ENCODE results near the gene MYO18B. TPM values are rescaled to one million over a fixed set of nuclear protein-coding genes. Genes with fewer than 3 reads are reported as not detected.

Gene MYO18B
- total and polyA plus RNA-seq, 2 donors (not counting 3 experiments of a cell fraction or from before 2014, with no cell fraction given) = 0.01 TPM; not detected in 1

DNA sequence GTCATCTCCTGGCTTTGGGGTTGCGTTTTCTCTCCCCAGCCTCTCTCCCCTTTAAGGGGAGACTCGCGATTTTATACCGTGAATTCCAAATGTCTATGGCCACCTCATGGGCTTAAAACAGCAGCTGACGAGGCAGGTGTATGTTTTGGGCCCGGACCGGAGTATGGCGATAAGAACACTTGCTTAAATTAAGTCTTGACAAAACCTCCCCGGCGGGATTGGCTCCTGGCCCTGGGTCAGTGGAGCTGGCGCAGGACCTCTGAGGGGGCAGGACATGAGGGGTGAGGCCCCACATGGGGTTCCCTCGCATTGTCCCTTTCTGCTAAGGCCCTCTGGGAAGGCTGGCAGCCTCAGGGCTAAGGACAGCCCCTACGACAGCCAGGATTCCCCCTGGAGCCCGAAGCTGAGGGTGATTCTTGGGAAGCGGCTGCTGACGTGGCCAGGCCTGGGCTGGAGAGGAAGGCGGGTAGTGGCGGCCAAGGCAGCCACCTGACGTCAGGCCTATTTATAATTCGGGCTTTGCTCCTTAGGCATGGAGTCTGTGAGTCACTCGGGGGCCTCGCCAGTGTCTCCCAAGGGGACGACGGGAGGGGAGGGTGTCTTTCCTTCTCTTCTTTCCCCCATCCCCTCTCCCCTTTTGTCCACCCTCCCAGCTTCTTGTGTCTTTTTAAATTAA, 12.7 kb downstream of the MYO18B start:
- Histone ChIP-seq H3K27ac (ENCODE audit: insufficient read depth, low read depth, low read length) (peak overlapping the region; percentile 37), H3K4me1 (ENCODE audit: control insufficient read depth, extremely low read depth, insufficient read depth, low read length) (peaks cover 3% of the 10 kb centered on the region), H2AFZ (ENCODE audit: low read depth, low read length) (no peak overlapping the region), H3K4me2 (ENCODE audit: insufficient read depth, low read length) (no peak overlapping the region), H3K79me2 (ENCODE audit: control insufficient read depth, insufficient read depth, low read length) (no peaks in the 10 kb centered on the region), H3K9me1 (replicated peaks; ENCODE audit: control insufficient read depth, extremely low read depth, insufficient read depth, low read length) (no peaks in the 10 kb centered on the region), H3K27me3 (ENCODE audit: control insufficient read depth in 2 of 2, insufficient read depth in 2 of 2, low read length in 2 of 2) (no peaks in the 10 kb centered on the region), H3K4me3 (replicated peaks in 1 of 3; ENCODE audit: insufficient read depth in 1 of 3, low read depth in 1 of 3, low read length in 3 of 3) (no peak overlapping the region), H3K9me3 (replicated peaks; ENCODE audit: control insufficient read depth, insufficient read depth, low read length) (no peaks in the 10 kb centered on the region), H4K20me1 (replicated peaks; ENCODE audit: control insufficient read depth, extremely low read depth, insufficient read depth, low read length) (no peaks in the 10 kb centered on the region), H3K9ac (replicated peaks; ENCODE audit: extremely low read depth, insufficient read depth, low read length) (peak overlapping the region; percentile 16), H3K36me3 (ENCODE audit: control insufficient read depth in 2 of 2, extremely low read depth in 1 of 2, insufficient read depth in 2 of 2, low read length in 2 of 2) (no peaks in the 10 kb centered on the region)
- DNase-seq (ENCODE audit: low read depth, low spot score) (peak; percentile 48), FAIRE-seq (no peak)
- dilution Hi-C loops (cut with MboI; ENCODE audit: extremely low pct_ligation_motif_present, low sequenced_read_pairs) = no loop called here
- ChIA-PET CTCF (no interaction called here), POLR2A (no interaction called here)
- TF ChIP-seq GATA2 (IDR thresholded peaks at IDR 0.05; ENCODE audit: insufficient read depth, insufficient read length, low read depth, low read length) = no peak
- TF ChIP-seq, protein P1, sequence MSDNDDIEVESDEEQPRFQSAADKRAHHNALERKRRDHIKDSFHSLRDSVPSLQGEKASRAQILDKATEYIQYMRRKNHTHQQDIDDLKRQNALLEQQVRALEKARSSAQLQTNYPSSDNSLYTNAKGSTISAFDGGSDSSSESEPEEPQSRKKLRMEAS (IDR thresholded peaks at IDR 0.05; ENCODE audit: insufficient read depth, insufficient read length) = no peak
- TF ChIP-seq FOS (IDR thresholded peaks at IDR 0.05; ENCODE audit: borderline replicate concordance, insufficient read depth, low read length) = no peak
- TF ChIP-seq POLR2AphosphoS5 (IDR thresholded peaks at IDR 0.05; ENCODE audit: insufficient read depth, low read depth, low read length) = no peak
- TF ChIP-seq EZH2 (IDR thresholded peaks at IDR 0.05; ENCODE audit: borderline replicate concordance, low read depth, low read length, severe bottlenecking) = no peak
- no peak for TF ChIP-seq POLR2A (IDR thresholded peaks at IDR 0.05; ENCODE audit: low read depth, low read length)
- TF ChIP-seq, protein P2, sequence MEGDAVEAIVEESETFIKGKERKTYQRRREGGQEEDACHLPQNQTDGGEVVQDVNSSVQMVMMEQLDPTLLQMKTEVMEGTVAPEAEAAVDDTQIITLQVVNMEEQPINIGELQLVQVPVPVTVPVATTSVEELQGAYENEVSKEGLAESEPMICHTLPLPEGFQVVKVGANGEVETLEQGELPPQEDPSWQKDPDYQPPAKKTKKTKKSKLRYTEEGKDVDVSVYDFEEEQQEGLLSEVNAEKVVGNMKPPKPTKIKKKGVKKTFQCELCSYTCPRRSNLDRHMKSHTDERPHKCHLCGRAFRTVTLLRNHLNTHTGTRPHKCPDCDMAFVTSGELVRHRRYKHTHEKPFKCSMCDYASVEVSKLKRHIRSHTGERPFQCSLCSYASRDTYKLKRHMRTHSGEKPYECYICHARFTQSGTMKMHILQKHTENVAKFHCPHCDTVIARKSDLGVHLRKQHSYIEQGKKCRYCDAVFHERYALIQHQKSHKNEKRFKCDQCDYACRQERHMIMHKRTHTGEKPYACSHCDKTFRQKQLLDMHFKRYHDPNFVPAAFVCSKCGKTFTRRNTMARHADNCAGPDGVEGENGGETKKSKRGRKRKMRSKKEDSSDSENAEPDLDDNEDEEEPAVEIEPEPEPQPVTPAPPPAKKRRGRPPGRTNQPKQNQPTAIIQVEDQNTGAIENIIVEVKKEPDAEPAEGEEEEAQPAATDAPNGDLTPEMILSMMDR (IDR thresholded peaks at IDR 0.05; ENCODE audit: extremely low read depth in 1 of 2, insufficient read depth in 1 of 2, low read depth in 1 of 2, low read length in 2 of 2) = no peak
- no peak for TF ChIP-seq MYC (IDR thresholded peaks at IDR 0.05; ENCODE audit: low read depth, low read length)
- no peak for TF ChIP-seq JUN (IDR thresholded peaks at IDR 0.05; ENCODE audit: borderline replicate concordance, insufficient read depth, insufficient read length, low read depth)
- intact Hi-C loops (cut with micrococcal nuclease) = no loop called here
- BruUV-seq (replicated peaks) = no TSS peak

All from endothelial cell of umbilical vein (primary cell).